Lower leg skin (tissue), 3 donors: ENCODE data around the gene STRA6.

Source experiments
- CTCF ChIP-seq, 3 donors: fragments of 450-650 bp; IDR thresholded peaks; one replicate each; pipeline ENCODE4 v1.5.1; 2016; ENCODE audit warnings: antibody characterized with exemption in 3 of 3, mild to moderate bottlenecking in 3 of 3, moderate library complexity in 2 of 3
- POLR2A ChIP-seq, 2 donors: fragments of 450-650 bp; IDR thresholded peaks; one replicate each; pipeline ENCODE4 v1.6.1; 2016 to 2017; ENCODE audit warnings: antibody characterized with exemption in 2 of 2, mild to moderate bottlenecking in 1 of 2, moderate library complexity in 1 of 2

GRCh38 chr15:74136540-74136813, 66.1 kb downstream of the STRA6 start:
- TF ChIP-seq CTCF (IDR thresholded peaks at IDR 0.05) (no peak), POLR2A (IDR thresholded peaks at IDR 0.05) (no peak)
